NCI-H128 (cell line): Measurements from ENCODE around the gene ACD.
A peak's percentile ranks its signal among the peaks of the same experiment; 100 is the strongest.

Source experiments
- DNase-seq: peaks from one replicate; lab custom pipeline; 2025; ENCODE audit not compliant: unreplicated experiment; lab: John Stamatoyannopoulos, UW

ACD gene

GRCh38 chr16:67676516-67676915 lies 16.5 kb upstream of the ACD start:
- DNase-seq = no peak

DNA sequence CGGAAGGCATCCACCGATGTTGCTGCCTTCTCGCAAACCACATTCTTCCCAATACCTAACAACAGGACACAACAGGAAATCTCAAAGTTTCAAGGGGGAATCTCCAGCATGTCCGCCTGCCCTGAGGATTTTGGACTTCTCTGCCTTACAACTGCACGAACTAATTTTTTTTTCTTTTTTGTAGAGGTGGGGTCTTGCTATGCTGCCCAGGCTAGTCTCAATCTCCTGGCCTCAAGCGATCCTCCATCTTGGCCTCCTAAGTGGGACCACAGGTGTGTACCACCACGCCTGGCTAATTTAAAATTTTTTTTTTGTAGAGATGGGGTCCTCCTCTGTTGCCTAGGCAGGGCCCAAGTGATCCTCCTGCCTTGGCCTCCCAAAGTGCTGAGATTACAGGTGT lies 15.9 kb upstream of the ACD start:
- no peak for DNase-seq

DNA sequence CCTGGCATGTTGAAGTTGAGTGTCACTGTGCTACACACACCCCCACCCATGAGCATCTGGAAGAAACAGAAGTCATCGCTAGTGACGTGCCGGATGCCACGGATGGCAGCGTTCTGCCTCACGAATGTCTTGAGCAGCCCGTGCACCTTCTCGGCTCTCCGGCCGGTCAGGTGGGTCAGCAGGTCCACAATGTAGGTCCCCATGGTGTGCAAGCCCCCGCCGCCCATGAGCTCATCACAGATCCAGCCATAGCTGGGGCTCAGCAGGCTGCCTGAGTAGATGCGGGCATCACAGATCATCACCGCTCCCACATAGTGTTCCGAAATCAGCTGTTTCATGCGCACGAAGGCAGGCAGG lies 15.5 kb upstream of the ACD start:
- no peak for DNase-seq

- DNase-seq = no peak
Measured at GRCh38 chr16:67674851-67675578, 15.0 kb upstream of the ACD start.

DNA sequence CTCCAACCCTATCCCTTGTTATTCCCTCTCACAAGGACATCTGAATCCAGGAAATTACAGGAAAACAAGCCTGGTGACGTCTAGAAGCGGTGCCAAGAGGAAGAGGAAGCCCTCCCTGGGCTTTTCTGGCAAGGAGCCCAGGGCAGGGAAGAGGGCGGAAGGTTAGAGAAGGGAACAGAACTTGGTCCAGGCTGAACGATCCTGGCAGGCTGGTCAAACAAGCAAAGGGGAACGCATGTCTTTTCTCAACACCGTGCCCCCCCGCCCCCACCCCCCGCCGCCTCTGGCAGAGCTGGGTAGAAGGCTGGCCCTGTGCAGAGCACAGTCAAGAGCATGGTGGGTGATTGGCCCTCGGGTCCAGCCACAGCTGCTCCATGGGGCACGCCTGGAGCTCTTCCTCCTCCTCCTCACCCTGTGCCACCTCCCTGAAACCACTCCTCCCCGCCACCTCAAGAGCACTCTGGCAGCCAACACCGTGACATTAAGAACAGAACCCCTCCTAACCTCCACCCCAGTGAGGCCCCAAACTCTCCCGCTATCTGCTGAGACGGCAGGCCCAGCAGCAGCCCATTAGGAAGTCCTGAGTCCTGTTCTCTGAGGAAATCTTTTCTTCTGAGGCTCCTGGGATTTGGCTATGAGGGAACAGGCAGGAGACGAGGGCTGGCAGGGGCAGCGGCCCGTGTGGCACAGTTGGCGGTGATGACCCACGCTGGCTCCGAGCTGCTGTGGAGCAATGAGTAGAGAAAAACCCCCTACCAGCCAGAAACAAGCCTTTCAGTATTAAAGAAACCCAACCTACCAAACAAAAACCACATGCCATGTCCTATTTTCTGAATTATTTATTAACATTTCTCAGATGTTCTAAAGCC lies 13.9 kb upstream of the ACD start:
- DNase-seq = no peak

DNA sequence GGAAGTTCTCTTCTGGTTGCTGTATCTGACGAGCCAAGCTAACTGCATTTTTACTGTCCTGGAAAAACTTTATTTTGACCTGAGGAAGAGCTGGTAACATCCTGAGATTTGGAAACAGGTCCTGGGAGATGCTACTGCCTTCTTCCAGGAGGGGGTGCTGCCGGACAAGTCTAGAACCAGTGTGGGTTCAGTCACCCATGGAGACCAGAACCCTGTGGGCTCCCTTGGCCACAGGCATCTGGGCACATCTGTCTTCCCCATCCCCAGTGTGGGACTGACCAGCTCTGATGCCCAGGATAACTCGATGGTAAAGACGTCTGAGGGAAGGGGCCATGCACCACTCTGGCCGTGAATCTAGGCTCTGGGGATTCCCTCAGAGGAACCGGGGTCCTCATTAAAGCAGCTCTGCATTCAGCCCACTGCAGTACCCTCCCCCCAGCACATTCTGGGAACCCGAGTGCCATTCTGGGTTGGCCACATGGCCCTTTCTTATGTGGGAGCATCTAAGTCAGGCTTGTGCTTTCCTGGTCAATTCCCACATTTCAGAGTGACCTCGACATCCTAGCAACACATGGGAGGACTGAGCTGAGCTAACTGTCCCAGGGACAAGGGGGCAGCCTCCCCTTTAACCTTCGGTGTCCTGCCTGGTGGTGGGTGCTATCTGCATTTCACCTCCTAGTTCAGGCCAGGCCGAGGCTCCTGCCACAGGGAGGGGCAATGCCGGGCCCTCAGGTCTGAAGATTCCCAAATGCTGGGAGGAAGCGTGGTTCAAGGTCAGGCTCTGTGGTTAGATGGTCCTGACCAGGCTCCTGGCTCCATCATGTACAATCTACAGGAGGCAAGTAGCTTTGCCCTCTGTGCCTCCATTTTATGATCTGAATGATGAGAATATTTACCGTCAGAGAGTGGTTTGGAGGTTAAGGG lies 12.9 kb upstream of the ACD start:
- DNase-seq = no peak

DNA sequence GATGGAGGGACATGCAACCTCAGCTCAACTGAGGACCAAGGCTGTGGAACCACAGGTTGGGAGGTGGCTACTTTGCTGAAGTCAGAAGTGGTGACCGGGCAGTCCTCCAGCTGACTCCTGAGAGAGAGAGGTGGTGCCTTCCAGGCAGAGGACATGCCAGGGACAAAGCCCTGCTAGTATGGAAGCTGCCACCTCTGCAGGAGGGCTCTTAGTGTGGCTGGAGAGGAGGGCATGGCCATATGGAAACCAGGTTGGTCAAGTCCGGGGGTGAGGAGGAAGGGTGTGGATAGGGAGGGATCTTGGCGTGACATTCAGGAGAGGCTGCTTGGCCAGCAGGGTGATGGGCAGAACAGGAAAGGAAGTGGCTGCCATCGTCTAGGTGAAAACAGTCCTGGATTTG lies 12.2 kb upstream of the ACD start:
- no peak for DNase-seq

DNA sequence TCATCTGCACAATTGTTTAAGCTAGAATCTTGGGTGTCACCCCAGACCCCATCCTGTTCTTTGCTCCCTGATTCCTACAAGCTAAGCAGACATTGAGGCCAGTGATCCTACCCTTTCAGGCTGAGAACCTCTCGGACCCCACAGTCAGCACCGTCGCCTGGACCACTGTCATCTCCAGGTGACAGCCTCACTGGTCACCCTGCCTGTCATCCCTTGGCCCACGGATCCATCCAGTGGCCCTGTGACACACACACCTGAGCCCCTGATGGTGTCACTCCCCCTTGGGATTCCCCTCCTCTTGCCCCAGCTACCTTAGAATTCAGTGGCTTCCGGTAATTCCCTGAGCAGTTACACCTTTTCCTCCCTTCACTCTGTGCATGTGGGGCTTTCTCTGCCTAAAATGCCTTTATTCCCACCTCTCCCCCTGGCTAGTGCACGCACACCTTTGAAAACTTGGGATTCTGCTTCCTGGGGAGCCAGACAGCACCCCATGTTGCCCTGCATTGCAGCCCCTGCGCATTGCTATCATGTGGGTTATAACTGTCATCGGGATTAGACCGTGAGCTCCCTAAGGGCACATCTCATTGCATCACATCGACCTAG lies 9.5 kb upstream of the ACD start:
- no peak for DNase-seq

- DNase-seq = no peak
Measured at GRCh38 chr16:67668495-67669157, 8.6 kb upstream of the ACD start.

DNA sequence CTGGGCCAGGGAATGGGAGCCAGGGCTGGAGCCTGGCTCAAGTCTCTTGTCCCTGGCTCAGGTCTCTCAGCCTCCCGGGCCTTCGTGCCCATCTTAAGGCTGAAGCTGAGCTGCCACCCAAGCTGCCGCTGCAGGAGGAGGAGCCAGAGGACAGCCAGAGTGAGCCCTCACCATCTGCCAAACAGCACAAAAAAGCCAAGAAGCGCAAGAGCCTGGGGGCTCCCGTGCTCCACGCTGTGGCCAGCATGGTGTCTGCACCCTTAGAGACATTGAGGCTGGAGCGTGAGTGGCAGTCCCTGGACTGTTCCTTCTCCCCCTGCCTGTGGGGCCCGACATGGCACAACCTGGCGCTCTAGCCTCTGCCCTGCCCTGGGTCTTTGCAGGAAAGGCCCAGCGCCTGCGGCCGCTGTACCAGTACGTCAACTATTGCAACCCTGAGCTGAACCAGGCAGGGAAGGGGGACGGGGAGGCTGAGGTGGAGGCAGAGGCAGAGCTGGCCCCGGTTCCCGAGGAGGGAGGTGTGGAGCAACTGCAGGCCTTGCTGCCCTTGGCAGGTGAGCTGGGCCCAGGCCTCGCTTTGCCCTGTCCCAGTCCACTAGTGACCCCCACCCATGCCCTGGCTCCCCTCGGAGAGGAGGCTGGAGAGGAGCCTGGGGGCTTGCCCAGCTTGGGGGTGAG lies 7.9 kb upstream of the ACD start:
- DNase-seq = peak; percentile 47

GRCh38 chr16:67667453-67667816 lies 7.4 kb upstream of the ACD start:
- DNase-seq = no peak

GRCh38 chr16:67666559-67667452 lies 6.7 kb upstream of the ACD start, which contains the start of the genes C16orf86 and ENKD1:
C16orf86 (plus strand) TSS chr16:67666814; CDS start chr16:67666971, 157 bp downstream.
ENKD1 (minus strand) TSS chr16:67666750; CDS start chr16:67666442, 308 bp downstream.
- DNase-seq = peak; percentile 70

DNA sequence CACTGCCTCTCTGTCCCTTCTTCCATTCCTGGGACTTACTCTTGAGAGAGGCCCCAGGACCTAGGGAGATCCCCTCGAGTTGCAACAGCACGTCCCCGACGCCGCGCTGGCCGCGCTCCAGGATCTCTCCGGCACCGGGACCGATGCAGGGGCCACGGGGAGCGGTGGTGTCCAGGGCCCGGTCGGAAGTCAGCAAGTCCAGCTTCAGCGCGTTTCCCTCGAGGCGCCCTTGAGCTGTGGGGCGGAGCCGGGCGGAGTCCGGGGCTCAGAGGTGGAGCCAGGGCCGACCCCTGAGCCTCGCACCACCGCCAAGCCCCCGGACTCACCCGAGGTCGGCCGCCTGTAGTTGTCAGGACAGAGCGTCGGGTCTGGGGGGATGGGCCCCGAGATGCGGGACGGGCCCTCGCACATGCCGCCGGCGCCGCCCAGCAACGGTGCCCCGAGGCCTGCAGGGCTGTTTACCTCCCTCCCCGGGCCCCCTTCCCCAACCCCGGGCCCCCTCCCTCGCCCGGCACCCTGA lies 6.0 kb upstream of the ACD start:
- no peak for DNase-seq

GRCh38 chr16:67665598-67665997 lies 5.5 kb upstream of the ACD start:
- no peak for DNase-seq

- DNase-seq = no peak
Measured at GRCh38 chr16:67664871-67665270, 4.8 kb upstream of the ACD start.

DNA sequence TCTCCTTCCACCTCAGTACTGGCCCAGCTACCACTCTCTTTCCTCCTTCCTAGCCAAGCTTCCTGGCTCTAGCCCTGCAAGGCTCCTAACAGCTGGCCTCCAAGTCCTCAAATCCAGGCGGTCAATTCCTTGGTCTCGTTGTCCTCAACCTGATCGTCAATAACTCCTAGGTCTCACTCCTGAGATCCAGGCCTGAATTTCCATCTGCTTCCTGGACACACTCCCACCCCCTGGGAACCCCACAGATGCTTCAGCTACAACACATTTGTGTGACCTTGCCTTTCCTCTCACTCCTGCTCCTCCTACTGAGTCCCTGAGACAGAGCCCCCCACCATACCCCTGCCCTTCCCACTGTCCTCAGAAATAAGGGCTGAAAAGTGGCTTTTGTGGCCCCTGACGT lies 4.2 kb upstream of the ACD start:
- no peak for DNase-seq

DNA sequence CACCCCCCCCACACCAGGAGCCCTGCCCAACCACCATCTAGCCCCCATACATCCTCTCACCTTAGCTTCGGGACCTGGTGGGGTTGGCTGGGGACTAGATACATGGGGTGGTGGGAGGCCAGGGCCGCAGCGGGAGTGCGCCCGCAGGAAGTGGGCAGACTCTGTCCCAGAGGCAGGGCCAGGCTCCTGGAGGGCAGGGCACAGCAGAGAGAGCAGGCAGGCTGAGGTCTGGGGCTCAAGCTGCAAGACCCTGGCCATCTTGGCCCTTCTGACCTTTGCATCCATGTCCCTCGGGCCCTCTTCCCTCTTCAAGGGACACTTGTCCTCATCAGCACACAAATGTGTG lies 3.8 kb upstream of the ACD start:
- DNase-seq = no peak

GRCh38 chr16:67663151-67663876 lies 3.3 kb upstream of the ACD start:
- no peak for DNase-seq
